RWPE1 (cell line): ENCODE measurements around the gene KXD1.
"Not testable (repeated sequence)": the region's sequence is repeated elsewhere in the genome, so short reads cannot be mapped to it uniquely, and the experiment has no call there.

Source experiments
- CTCF ChIA-PET: fragments of 350-600 bp; sonication (Branson Sonifier 250); formaldehyde crosslinking; extraction: SDS; loops from one replicate; lab custom pipeline; 2021; lab: Yijun Ruan, JAX
- POLR2A ChIA-PET: fragments of 400-600 bp; formaldehyde crosslinking; extraction: SDS; loops from one replicate; lab custom pipeline; 2020; ENCODE audit warnings: antibody characterized with exemption; ENCODE audit not compliant: low non-redundant PET; lab: Yijun Ruan, JAX
- DNase-seq: peaks from one replicate; pipeline ENCODE4 v3.0.0; 2012; ENCODE audit warnings: low spot score
- H3K27ac ChIP-seq: fragments of 450-650 bp; 2 replicates; pipeline ENCODE4 v1.5.1; 2017
- CTCF ChIP-seq: fragments of 450-650 bp; conservative IDR thresholded peaks from 2 replicates; pipeline ENCODE4 v1.5.1; 2017; ENCODE audit warnings: low read depth, mild to moderate bottlenecking

KXD1 gene

DNA sequence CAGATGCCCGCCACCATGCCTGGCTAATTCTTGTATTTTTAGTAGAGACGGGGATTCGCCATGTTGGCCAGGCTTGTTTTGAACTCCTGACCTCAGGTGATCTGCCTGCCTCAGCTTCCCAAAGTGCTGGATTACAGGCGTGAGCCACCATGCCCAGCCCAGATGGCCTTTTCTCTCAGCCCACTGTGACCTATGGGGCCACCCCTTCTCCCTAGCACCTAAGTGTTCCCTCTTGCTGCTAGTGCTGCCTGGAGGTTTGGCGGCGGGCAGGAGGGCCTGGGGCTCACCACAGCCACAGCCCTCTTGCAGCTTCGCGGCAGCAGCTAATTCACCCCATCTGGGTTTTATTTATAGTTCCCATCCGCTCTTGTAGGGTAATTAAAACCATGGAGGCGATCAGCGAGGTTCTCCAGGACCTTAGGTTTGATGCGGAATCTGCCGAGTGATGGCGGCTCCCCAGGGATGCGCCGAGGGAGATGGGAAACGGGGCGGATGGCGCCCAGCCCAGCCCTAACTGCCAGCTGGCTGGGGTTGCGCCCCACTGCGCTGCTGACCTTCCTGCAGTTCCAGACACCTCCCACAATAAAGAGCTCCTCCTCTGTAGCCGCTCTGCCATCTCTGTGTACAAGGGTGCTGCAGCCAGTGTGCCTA lies 34.2 kb downstream of the KXD1 start:
- DNase-seq = no peak
- no peak for TF ChIP-seq CTCF
- ChIA-PET POLR2A (no interaction called here), CTCF (interaction anchor here (0.8 kb wide), 1 partner anchor 256 kb away, joined by 5 read pairs; no protein-coding TSS in a partner anchor)
- H3K27ac ChIP-seq = peak overlapping the region; percentile 96

DNA sequence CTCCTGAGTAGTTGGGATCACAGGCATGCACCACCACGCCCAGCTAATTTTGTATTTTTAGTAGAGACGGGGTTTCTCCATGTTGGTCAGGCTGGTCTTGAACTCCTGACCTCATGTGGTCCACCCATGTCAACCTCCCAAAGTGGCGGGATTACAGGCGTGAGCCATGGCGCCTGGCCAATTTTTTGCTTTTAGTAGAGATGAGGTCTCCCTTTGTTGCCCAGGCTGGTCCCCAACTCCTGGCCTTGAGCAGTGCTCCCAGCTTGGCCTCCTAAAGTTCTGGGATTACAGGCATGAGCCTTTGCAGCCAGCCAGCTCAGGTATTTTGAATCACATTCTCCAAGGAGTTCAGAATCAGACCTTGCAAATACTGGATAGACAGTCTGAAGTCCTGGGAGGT lies 35.1 kb downstream of the KXD1 start:
- CTCF ChIA-PET = interaction anchor here (0.6 to 1.0 kb wide), 3 partner anchors 148 to 255 kb away, joined by 3 to 6 read pairs (median 5); partner anchors contain the start of gene UPF1
- DNase-seq, POLR2A ChIA-PET: not testable (repeated sequence)
- peak overlapping the region; percentile 96 for H3K27ac ChIP-seq

GRCh38 chr19:18593367-18594095 lies 35.9 kb downstream of the KXD1 start:
- ChIA-PET POLR2A (interaction anchor here (1.0 kb wide), 1 partner anchor 326 kb away, joined by 4 read pairs; the partner anchor contains the start of genes COPE and DDX49), CTCF (interaction anchor here (0.6 to 1.9 kb wide), 10 partner anchors 10 to 262 kb away, joined by 3 to 10 read pairs (median 4); partner anchors contain the start of gene UPF1)
- TF ChIP-seq CTCF = no peak
- peak overlapping the region; percentile 96 for H3K27ac ChIP-seq
- DNase-seq = no peak

DNA sequence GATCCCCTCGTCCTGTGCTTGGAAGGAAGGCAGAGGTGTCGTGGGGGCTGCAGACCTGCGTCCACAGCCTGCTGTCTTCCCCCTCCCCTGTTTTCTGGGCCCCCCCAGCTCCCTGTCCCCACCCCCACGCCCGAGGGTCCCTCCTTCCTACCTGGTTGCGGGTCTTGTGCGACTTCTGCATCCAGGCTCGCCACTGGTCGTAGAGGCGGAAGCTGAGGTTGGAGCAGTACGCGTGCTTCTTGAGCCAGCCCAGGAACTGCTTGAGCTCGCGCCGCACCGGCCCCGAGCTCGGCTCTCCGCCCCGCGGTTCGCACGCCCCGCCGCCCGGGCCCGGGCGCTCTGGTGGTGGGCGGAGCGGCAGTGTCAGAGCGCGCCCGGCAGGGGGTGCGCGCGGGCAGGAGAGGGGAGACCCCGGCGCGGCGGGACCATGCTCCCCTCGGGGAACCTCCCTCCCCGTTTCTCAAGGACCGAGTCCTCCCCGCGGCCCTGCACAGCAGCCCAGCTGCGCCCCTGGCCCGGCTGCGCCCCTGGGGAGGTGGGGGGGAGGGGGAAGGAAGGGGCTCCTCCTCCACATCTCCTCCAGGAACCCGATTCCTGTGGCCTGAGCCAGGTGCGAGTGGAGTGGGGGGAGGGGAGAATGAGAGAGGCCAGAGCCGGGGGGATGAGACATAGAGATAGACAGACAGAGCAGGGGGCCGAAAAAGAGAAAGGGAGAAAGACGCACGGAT lies 36.6 kb downstream of the KXD1 start:
- POLR2A ChIA-PET = interaction anchor here (0.7 to 1.0 kb wide), 2 partner anchors 168 to 325 kb away, joined by 4 to 7 read pairs; partner anchors contain the start of genes COPE and DDX49
- DNase-seq = peak; percentile 76
- H3K27ac ChIP-seq = peak overlapping the region; percentile 96
- CTCF ChIA-PET = interaction anchor here (0.6 to 1.9 kb wide), 12 partner anchors 10 to 262 kb away, joined by 3 to 10 read pairs (median 4); partner anchors contain the start of gene UPF1
- peak; percentile 98 for TF ChIP-seq CTCF

DNA sequence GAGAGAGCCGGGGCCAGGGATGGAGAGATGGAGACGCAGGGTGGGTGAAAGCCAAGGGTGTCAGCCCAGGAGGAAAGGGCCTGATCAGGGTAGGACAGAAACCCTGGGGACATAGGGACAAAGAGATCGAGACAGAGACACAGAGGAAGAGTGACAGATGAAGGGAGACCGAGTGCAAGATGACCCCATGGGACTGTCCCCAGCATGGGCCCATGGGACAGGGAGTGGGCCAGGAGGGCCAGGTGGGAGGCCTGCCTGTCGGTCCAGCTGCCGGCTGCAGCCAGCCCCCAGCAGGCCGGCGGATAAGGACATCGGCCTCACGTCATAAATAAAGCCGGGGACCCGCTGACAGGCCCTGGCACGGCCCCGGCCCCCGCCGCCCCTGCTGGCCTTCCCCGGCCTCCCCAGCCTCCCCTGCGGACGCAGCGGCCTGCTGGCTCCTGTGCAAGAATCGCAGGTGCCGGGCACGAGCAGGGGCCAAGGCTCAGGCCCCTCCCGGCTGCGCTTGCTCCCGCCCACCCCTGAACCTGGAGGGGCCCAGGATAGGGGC lies 37.2 kb downstream of the KXD1 start:
- H3K27ac ChIP-seq = no peak overlapping the region; the same call in 1 of the 2 replicates
- TF ChIP-seq CTCF = no peak
- POLR2A ChIA-PET = no interaction called here
- no peak for DNase-seq
- CTCF ChIA-PET = interaction anchor here (0.6 to 1.9 kb wide), 7 partner anchors 9 to 301 kb away, joined by 3 to 10 read pairs (median 3); no protein-coding TSS in a partner anchor

DNA sequence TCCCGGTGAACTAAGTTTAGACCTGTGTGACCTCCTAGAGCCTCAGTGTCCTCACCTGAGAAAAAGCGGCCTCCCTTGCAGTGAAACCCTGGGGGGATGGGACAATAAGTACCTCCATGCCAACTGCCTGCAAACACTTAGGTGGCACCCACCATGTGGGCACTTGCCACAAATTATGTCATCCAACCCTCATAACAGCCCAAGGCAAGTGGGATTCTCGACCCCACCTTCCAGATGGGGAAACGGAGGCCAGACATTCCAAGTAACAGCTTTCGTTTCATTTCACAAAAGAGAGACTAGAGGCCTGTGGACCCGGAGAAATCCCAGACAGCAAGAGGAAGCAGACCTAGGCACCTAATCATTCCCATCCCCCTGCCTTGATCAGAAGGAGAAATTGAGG lies 37.8 kb downstream of the KXD1 start:
- no peak for TF ChIP-seq CTCF
- ChIA-PET POLR2A (no interaction called here), CTCF (interaction anchor here (0.6 to 1.8 kb wide), 3 partner anchors 8 to 301 kb away, joined by 3 to 10 read pairs (median 3); no protein-coding TSS in a partner anchor)
- H3K27ac ChIP-seq = no peak overlapping the region
- no peak for DNase-seq
